Breast epithelium (tissue), 4 donors: Measurements from ENCODE around the gene FCSK. TPM values are rescaled to one million over a fixed set of nuclear protein-coding genes. Genes with fewer than 3 reads are reported as not detected.

ENCODE experiments used
- DNase-seq, 2 donors: peaks; one replicate each; pipeline ENCODE4 v3.0.0-alpha.2; 2019; ENCODE audit warnings: low spot score in 2 of 2
- H3K27ac ChIP-seq, 2 donors: fragments of 200-600 bp; sonication (generic) in 1 of 2; one replicate each; pipeline ENCODE4 v1.5.1; 2016 to 2019; ENCODE audit warnings: mild to moderate bottlenecking in 1 of 2
- H3K27me3 ChIP-seq, 2 donors: fragments of 200-600 bp; sonication (generic) in 1 of 2; one replicate each; pipeline versions ENCODE4 v1.5.1 to v1.6.0; 2017 to 2019; ENCODE audit warnings: control low read depth in 1 of 2, mild to moderate bottlenecking in 1 of 2
- H3K36me3 ChIP-seq: fragments of 200-600 bp; one replicate; pipeline ENCODE4 v1.5.1; 2019
- H3K4me1 ChIP-seq, 2 donors: fragments of 200-600 bp; sonication (generic); one replicate each; pipeline ENCODE4 v1.5.1; 2016 to 2019; ENCODE audit warnings: control low read depth in 1 of 2
- H3K4me3 ChIP-seq, 3 donors: fragments of 200-600 bp; sonication (generic); 1 replicate in 2 of 3; 2 replicates in 1 of 3; pipeline ENCODE4 v1.5.1; 2016 to 2019; ENCODE audit warnings: mild to moderate bottlenecking in 3 of 3, moderate library complexity in 2 of 3
- H3K9me3 ChIP-seq, 2 donors: fragments of 200-600 bp; sonication (generic) in 1 of 2; one replicate each; pipeline ENCODE4 v1.5.1; 2016 to 2019; ENCODE audit warnings: control low read depth in 1 of 2
- POLR2A ChIP-seq: fragments of 450-650 bp; IDR thresholded peaks from one replicate; pipeline ENCODE4 v1.6.1; 2016; ENCODE audit warnings: antibody characterized with exemption, mild to moderate bottlenecking, moderate library complexity
- POLR2AphosphoS5 ChIP-seq, 3 donors: sonication (generic); formaldehyde crosslinking; IDR thresholded peaks; one replicate each; pipeline ENCODE4 v1.6.1; 2017; ENCODE audit warnings: antibody characterized with exemption in 3 of 3
- intact Hi-C: fragments of 100-400 bp; cut with DNase I; formaldehyde crosslinking; loops from one replicate; pipeline ENCODE4 v1.15.1; 2023; ENCODE audit warnings: low total_unique reads
- total RNA-seq, 3 donors: library from RNA; depleted of rRNA; stranded (reverse); fragments of >200 nt; gene quantifications; one replicate each; pipeline ENCODE4 v1.1.0, GENCODE V29; 2016
- TF ChIP-seq, protein P1 (sequence below), 3 donors: fragments of 450-650 bp; IDR thresholded peaks; one replicate each; pipeline ENCODE4 v1.5.1; 2016 to 2017; ENCODE audit warnings: antibody characterized with exemption in 3 of 3, mild to moderate bottlenecking in 3 of 3, moderate library complexity in 3 of 3

Gene FCSK
- total RNA-seq, 3 donors from 2014 or later = 10.7 to 27.8 (median 18.0) TPM

GRCh38 chr16:70438969-70439862 lies 15.2 kb upstream of the FCSK start, which contains the start of gene ST3GAL2:
ST3GAL2 (minus strand) TSS chr16:70439100; CDS start chr16:70398530, 40,570 bp downstream.
- Histone ChIP-seq H3K36me3 (no peaks in the 10 kb centered on the region), H3K4me1 (peaks cover 2 to 5% of the 10 kb centered on the region in 2 donors), H3K27me3 (no peaks in the 10 kb centered on the region), H3K9me3 (no peaks in the 10 kb centered on the region), H3K27ac (peak within 1 kb of the TSS; percentile 52 to 88), H3K4me3 (peak within 1 kb of the TSS; percentile 79 to 95 (median 82))
- intact Hi-C loops = no loop called here
- TF ChIP-seq, protein P1, sequence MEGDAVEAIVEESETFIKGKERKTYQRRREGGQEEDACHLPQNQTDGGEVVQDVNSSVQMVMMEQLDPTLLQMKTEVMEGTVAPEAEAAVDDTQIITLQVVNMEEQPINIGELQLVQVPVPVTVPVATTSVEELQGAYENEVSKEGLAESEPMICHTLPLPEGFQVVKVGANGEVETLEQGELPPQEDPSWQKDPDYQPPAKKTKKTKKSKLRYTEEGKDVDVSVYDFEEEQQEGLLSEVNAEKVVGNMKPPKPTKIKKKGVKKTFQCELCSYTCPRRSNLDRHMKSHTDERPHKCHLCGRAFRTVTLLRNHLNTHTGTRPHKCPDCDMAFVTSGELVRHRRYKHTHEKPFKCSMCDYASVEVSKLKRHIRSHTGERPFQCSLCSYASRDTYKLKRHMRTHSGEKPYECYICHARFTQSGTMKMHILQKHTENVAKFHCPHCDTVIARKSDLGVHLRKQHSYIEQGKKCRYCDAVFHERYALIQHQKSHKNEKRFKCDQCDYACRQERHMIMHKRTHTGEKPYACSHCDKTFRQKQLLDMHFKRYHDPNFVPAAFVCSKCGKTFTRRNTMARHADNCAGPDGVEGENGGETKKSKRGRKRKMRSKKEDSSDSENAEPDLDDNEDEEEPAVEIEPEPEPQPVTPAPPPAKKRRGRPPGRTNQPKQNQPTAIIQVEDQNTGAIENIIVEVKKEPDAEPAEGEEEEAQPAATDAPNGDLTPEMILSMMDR (IDR thresholded peaks at IDR 0.05) = no peak
- TF ChIP-seq POLR2A (no peak), POLR2AphosphoS5 (IDR thresholded peaks at IDR 0.05) (peak in 2 of 3 donors; percentile 27 to 32)
- peak; percentile 81 to 87 for DNase-seq

- Histone ChIP-seq H3K4me3 (no peak overlapping the region), H3K27me3 (no peaks in the 10 kb centered on the region)
Observed at GRCh38 chr16:70440009-70440692, 14.2 kb upstream of the FCSK start.

GRCh38 chr16:70441406-70441990 lies 12.9 kb upstream of the FCSK start:
- Histone ChIP-seq H3K36me3 (no peaks in the 10 kb centered on the region), H3K27ac (no peak overlapping the region), H3K27me3 (no peaks in the 10 kb centered on the region), H3K9me3 (no peaks in the 10 kb centered on the region), H3K4me3 (no peak overlapping the region), H3K4me1 (peaks cover 2 to 5% of the 10 kb centered on the region in 2 donors)
- intact Hi-C loops = loop anchor here (10.0 kb wide), 1 partner anchor 337 kb away; no protein-coding TSS in a partner anchor
- no peak for TF ChIP-seq POLR2AphosphoS5 (IDR thresholded peaks at IDR 0.05)
- TF ChIP-seq POLR2A = no peak
- TF ChIP-seq, protein P1 (IDR thresholded peaks at IDR 0.05) = no peak
- no peak for DNase-seq

More at GRCh38 chr16:70440009-70440692, 14.2 kb upstream of the FCSK start:
- peaks cover 2 to 5% of the 10 kb centered on the region in 2 donors for H3K4me1 ChIP-seq
- intact Hi-C loops = loop anchor here (10.0 kb wide), 1 partner anchor 335 kb away; no protein-coding TSS in a partner anchor
- DNase-seq = no peak
- TF ChIP-seq POLR2AphosphoS5 (IDR thresholded peaks at IDR 0.05) = no peak
- TF ChIP-seq, protein P1 (IDR thresholded peaks at IDR 0.05) = no peak
- TF ChIP-seq POLR2A = no peak
- H3K9me3 ChIP-seq = no peaks in the 10 kb centered on the region
- H3K27ac ChIP-seq = no peak overlapping the region
- no peaks in the 10 kb centered on the region for H3K36me3 ChIP-seq

DNA sequence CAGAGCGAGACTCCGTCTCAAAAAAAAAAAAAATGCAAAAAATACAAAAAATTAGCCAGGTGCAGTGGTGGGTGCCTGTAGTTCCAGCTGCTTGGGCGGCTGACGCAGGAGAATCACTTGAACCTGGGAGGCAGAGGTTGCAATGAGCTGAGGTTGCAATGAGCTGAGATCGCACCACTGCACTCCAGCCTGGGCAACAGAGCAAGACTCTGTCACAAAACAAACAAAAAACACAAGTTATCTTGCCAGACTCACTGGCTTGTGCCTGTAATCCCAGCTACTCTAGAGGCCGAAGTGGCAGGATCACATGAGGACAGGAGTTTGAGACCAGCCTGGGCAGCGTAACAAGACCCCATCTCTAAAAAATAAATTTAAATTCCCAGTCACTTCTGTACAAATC lies 12.1 kb upstream of the FCSK start:
- TF ChIP-seq POLR2AphosphoS5 (IDR thresholded peaks at IDR 0.05) (no peak), POLR2A (no peak)
- TF ChIP-seq, protein P1 (IDR thresholded peaks at IDR 0.05) = no peak
- DNase-seq = no peak

More for the DNA sequence above, 12.1 kb upstream of the FCSK start:
- no peak overlapping the region for H3K4me3 ChIP-seq
- peaks cover 2 to 5% of the 10 kb centered on the region in 2 donors for H3K4me1 ChIP-seq
- no peaks in the 10 kb centered on the region for H3K27me3 ChIP-seq
- no peaks in the 10 kb centered on the region for H3K9me3 ChIP-seq
- intact Hi-C loops = loop anchor here (10.0 kb wide), 1 partner anchor 338 kb away; no protein-coding TSS in a partner anchor
- H3K27ac ChIP-seq = no peak overlapping the region
- H3K36me3 ChIP-seq = no peaks in the 10 kb centered on the region
